CD4-positive, alpha-beta memory T cell (primary cell): ENCODE measurements around the gene ALAS1. TPM values are rescaled to one million over a fixed set of nuclear protein-coding genes. Genes with fewer than 3 reads are reported as not detected.
A peak's percentile ranks its signal among the peaks of the same experiment; 100 is the strongest.

Experiments used
- CTCF ChIA-PET: fragments of 350-600 bp; sonication (Branson Sonifier 250); formaldehyde crosslinking; loops from one replicate; lab custom pipeline; 2021; ENCODE audit warnings: inconsistent platforms; ENCODE audit not compliant: partially characterized antibody; lab: Charles Lee
- POLR2A ChIA-PET: fragments of 350-600 bp; sonication (Branson Sonifier 250); formaldehyde crosslinking; loops from one replicate; lab custom pipeline; 2021; ENCODE audit not compliant: partially characterized antibody; lab: Charles Lee
- DNase-seq, 5 donors: peaks; one replicate each; pipeline versions ENCODE4 v3.0.0 to v3.0.0-alpha.2; 2020 to 2022; ENCODE audit warnings: mixed read lengths in 1 of 5
- H3K27ac ChIP-seq: one replicate; pipeline ENCODE4 v1.7.0; 2013; ENCODE audit warnings: low read depth, low read length
- H3K27me3 ChIP-seq: 2 replicates; pipeline ENCODE4 v1.7.0; 2013; ENCODE audit warnings: mild to moderate bottlenecking, low read length, moderate library complexity; ENCODE audit not compliant: insufficient read depth
- H3K36me3 ChIP-seq: 2 replicates; pipeline ENCODE4 v1.7.0; 2013; ENCODE audit warnings: mild to moderate bottlenecking, low read length, moderate library complexity; ENCODE audit not compliant: insufficient read depth
- H3K4me1 ChIP-seq: 2 replicates; pipeline ENCODE4 v1.7.0; 2013; ENCODE audit warnings: mild to moderate bottlenecking, low read length, moderate library complexity; ENCODE audit not compliant: insufficient read depth
- H3K4me3 ChIP-seq, 2 donors: one replicate each; pipeline ENCODE4 v1.7.0; 2013; ENCODE audit warnings: low read length in 2 of 2, mild to moderate bottlenecking in 1 of 2
- H3K9me3 ChIP-seq, 2 donors: one replicate each; pipeline ENCODE4 v1.7.0; 2013; ENCODE audit warnings: low read length in 2 of 2, control low read depth in 1 of 2; ENCODE audit not compliant: control insufficient read depth in 1 of 2
- H3K27ac Mint-ChIP-seq, 7 donors: one replicate each; pipeline ENCODE4 v1.8.0; 2020 to 2021; ENCODE audit warnings: mixed read lengths in 7 of 7, mild to moderate bottlenecking in 6 of 7, inconsistent platforms in 3 of 7, moderate library complexity in 3 of 7
- H3K27me3 Mint-ChIP-seq, 2 donors: one replicate each; pipeline ENCODE4 v1.8.0; 2020 to 2021; ENCODE audit warnings: mixed read lengths in 2 of 2
- H3K36me3 Mint-ChIP-seq, 2 donors: one replicate each; pipeline ENCODE4 v1.8.0; 2020 to 2021; ENCODE audit warnings: mixed read lengths in 2 of 2, inconsistent platforms in 1 of 2, mild to moderate bottlenecking in 1 of 2
- H3K4me1 Mint-ChIP-seq, 4 donors: one replicate each; pipeline ENCODE4 v1.8.0; 2020 to 2021; ENCODE audit warnings: mixed read lengths in 4 of 4, mild to moderate bottlenecking in 1 of 4
- H3K4me3 Mint-ChIP-seq, 8 donors: one replicate each; pipeline ENCODE4 v1.8.0; 2020 to 2021; ENCODE audit warnings: mixed read lengths in 8 of 8, mild to moderate bottlenecking in 7 of 8, moderate library complexity in 6 of 8, inconsistent platforms in 3 of 8
- H3K9me3 Mint-ChIP-seq, 8 donors: one replicate each; pipeline ENCODE4 v1.8.0; 2020 to 2021; ENCODE audit warnings: mixed read lengths in 8 of 8, mild to moderate bottlenecking in 5 of 8, inconsistent platforms in 3 of 8, moderate library complexity in 1 of 8
- intact Hi-C: fragments of 100-400 bp; cut with micrococcal nuclease; formaldehyde crosslinking; loops from one replicate; pipeline ENCODE4 v1.15.1; 2023
- polyA plus RNA-seq, 2 donors: library from polyadenylated mRNA; unstranded; fragments of 300-500 nt; fragmentation: Illumina TruSeq; gene quantifications; one replicate each; pipeline ENCODE4 v1.2.3, GENCODE V29; 2021
- total RNA-seq, 2 experiments: library from RNA; stranded (reverse); gene quantifications; one replicate each; pipeline ENCODE4 v1.2.3, GENCODE V29; 2021

The ALAS1 gene
- total and polyA plus RNA-seq, 4 experiments from 2014 or later = 30.0 to 35.4 (median 32.5) TPM

DNA sequence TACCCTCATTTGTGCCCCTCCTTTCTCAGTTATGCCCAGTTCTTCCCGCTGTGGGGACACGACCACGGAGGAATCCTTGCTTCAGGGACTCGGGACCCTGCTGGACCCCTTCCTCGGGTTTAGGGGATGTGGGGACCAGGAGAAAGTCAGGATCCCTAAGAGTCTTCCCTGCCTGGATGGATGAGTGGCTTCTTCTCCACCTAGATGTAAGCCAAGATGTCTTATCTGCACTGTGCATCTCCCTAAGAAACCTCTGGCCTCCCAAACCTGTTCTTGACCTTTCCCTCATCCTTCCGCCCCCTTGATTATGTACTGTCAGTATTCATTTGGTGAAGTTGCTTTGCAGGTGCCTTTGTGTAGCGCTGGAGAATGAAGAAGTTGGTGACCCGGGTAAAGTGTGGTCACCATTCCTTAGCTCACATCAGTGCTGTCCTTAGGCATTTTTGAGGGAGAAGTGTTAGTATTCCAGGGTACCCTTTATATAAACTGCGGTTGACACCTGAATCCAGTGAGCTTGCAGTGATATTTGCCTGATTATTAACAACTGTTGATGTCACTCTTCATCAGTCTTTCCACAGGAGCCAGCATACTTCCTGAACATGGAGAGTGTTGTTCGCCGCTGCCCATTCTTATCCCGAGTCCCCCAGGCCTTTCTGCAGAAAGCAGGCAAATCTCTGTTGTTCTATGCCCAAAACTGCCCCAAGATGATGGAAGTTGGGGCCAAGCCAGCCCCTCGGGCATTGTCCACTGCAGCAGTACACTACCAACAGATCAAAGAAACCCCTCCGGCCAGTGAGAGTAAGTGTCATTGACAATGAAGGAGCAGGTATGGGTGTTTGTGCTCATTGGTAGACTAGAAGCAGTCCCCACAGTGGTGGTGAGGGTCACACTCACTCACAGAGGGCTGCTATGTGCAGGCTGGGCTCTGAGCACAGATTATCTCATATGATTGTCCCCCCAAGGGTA is 966 bp downstream of the ALAS1 start:
- Mint-ChIP-seq H3K9me3 (no peaks in the 10 kb centered on the region), H3K36me3 (peaks cover 26 to 43% of the 10 kb centered on the region in 2 donors), H3K27ac (peak overlapping the region; percentile 91 to 99 (median 96)), H3K27me3 (no peaks in the 10 kb centered on the region), H3K4me3 (peak overlapping the region; percentile 93 to 99 (median 96)), H3K4me1 (peaks cover 27 to 60% (median 49%) of the 10 kb centered on the region in 4 donors)
- no peak for DNase-seq
- no peaks in the 10 kb centered on the region for H3K9me3 ChIP-seq
- H3K27ac ChIP-seq = peak overlapping the region; percentile 92
- POLR2A ChIA-PET = interaction anchor here (1.4 to 1.9 kb wide), 3 partner anchors 10 to 22 kb away, joined by 3 to 14 read pairs (median 4); no protein-coding TSS in a partner anchor
- peaks cover 21% of the 10 kb centered on the region for H3K36me3 ChIP-seq
- H3K4me1 ChIP-seq = peaks cover 52% of the 10 kb centered on the region
- peak overlapping the region; percentile 82 to 90 for H3K4me3 ChIP-seq
- CTCF ChIA-PET = interaction anchor here (0.7 kb wide), 1 partner anchor 22 kb away, joined by 3 read pairs; no protein-coding TSS in a partner anchor
- H3K27me3 ChIP-seq = no peaks in the 10 kb centered on the region
- intact Hi-C loops = loop anchor here (1.0 to 2.0 kb wide), 2 partner anchors 18 to 45 kb away; partner anchors contain the start of gene POC1A

DNA sequence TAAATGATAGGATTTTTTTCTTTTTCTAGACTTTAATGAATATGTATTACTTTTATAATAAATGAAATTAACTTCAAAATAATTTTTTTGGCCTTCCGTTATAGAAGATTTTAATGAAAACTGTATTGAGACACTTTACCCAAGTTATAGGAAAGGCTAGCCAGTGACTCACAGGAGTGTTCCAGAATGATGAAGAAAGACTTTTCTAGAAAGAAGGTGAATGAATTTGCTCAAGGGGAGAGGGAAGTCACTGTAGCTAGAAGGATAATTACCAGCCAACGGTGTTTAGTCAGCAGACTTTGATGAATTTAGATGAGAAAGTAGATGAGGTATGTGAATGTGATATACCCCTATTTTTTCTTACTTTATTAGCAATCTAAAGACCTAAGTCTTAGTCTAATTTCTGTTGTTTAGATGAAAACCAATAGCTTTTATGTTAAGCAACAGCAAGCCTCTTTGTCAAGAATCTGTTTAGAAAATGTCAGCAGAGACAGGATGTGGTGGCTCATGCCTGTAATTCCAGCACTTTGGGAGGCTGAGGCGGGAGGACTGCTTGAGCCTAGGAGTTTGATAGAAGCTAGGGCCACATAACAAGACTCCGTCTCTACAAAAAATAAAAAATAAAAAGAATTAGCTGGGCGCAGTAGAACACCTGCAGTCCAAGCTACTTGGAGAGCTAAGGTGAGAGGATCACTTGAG is 3.2 kb downstream of the ALAS1 start:
- POLR2A ChIA-PET = interaction anchor here (0.8 to 1.0 kb wide), 3 partner anchors 18 to 205 kb away, joined by 3 read pairs; partner anchors contain the start of genes RPL29 and TWF2
- H3K4me3 Mint-ChIP-seq = peak overlapping the region in 3 of 8 donors; percentile 5 to 39 (median 5)
- H3K4me3 ChIP-seq = no peak overlapping the region
- H3K27me3 Mint-ChIP-seq = no peaks in the 10 kb centered on the region
- CTCF ChIA-PET = interaction anchor here (1.0 to 2.2 kb wide), 4 partner anchors 9 to 30 kb away, joined by 3 to 12 read pairs (median 3); no protein-coding TSS in a partner anchor
- H3K9me3 ChIP-seq = no peaks in the 10 kb centered on the region
- H3K4me1 ChIP-seq = peaks cover 52% of the 10 kb centered on the region
- peaks cover 46 to 65% of the 10 kb centered on the region in 2 donors for H3K36me3 Mint-ChIP-seq
- peaks cover 31 to 68% (median 53%) of the 10 kb centered on the region in 4 donors for H3K4me1 Mint-ChIP-seq
- no peak overlapping the region for H3K27ac ChIP-seq
- no peak for DNase-seq
- H3K36me3 ChIP-seq = peaks cover 43% of the 10 kb centered on the region
- H3K9me3 Mint-ChIP-seq = no peaks in the 10 kb centered on the region
- peak overlapping the region in 5 of 7 donors; percentile 29 to 69 (median 47) for H3K27ac Mint-ChIP-seq
- no peaks in the 10 kb centered on the region for H3K27me3 ChIP-seq
- intact Hi-C loops = no loop called here

GRCh38 chr3:52202384-52203077 is 4.6 kb downstream of the ALAS1 start:
- Histone ChIP-seq H3K4me3 (no peak overlapping the region), H3K4me1 (peaks cover 44% of the 10 kb centered on the region), H3K27me3 (no peaks in the 10 kb centered on the region), H3K36me3 (peaks cover 52% of the 10 kb centered on the region), H3K9me3 (no peaks in the 10 kb centered on the region), H3K27ac (no peak overlapping the region)
- H3K4me3 Mint-ChIP-seq = peak overlapping the region in 1 of 8 donors; percentile 38
- peaks cover 29 to 58% (median 44%) of the 10 kb centered on the region in 4 donors for H3K4me1 Mint-ChIP-seq
- no peaks in the 10 kb centered on the region for H3K9me3 Mint-ChIP-seq
- intact Hi-C loops = no loop called here
- DNase-seq = no peak
- H3K36me3 Mint-ChIP-seq = peaks cover 56 to 76% of the 10 kb centered on the region in 2 donors
- POLR2A ChIA-PET = no interaction called here
- peak overlapping the region in 6 of 7 donors; percentile 53 to 68 (median 63) for H3K27ac Mint-ChIP-seq
- no peaks in the 10 kb centered on the region for H3K27me3 Mint-ChIP-seq
- CTCF ChIA-PET = interaction anchor here (0.9 to 1.2 kb wide), 2 partner anchors 18 to 166 kb away, joined by 3 to 5 read pairs; no protein-coding TSS in a partner anchor

- Mint-ChIP-seq H3K36me3 (peaks cover 67 to 83% of the 10 kb centered on the region in 2 donors), H3K27me3 (no peaks in the 10 kb centered on the region), H3K9me3 (no peaks in the 10 kb centered on the region), H3K4me1 (peaks cover 25 to 58% (median 37%) of the 10 kb centered on the region in 4 donors), H3K27ac (peak overlapping the region in 4 of 7 donors; percentile 31 to 52 (median 46)), H3K4me3 (no peak overlapping the region)
- Histone ChIP-seq H3K27me3 (no peaks in the 10 kb centered on the region), H3K9me3 (no peaks in the 10 kb centered on the region), H3K36me3 (peaks cover 64% of the 10 kb centered on the region), H3K27ac (no peak overlapping the region), H3K4me1 (peaks cover 36% of the 10 kb centered on the region), H3K4me3 (no peak overlapping the region)
- ChIA-PET CTCF (interaction anchor here (3.0 kb wide), 1 partner anchor 17 kb away, joined by 21 read pairs; no protein-coding TSS in a partner anchor), POLR2A (interaction anchor here (1.2 to 1.7 kb wide), 2 partner anchors 13 to 17 kb away, joined by 4 read pairs; no protein-coding TSS in a partner anchor)
- intact Hi-C loops = no loop called here
- DNase-seq = no peak
Measured at GRCh38 chr3:52203701-52204100, 5.7 kb downstream of the ALAS1 start.

DNA sequence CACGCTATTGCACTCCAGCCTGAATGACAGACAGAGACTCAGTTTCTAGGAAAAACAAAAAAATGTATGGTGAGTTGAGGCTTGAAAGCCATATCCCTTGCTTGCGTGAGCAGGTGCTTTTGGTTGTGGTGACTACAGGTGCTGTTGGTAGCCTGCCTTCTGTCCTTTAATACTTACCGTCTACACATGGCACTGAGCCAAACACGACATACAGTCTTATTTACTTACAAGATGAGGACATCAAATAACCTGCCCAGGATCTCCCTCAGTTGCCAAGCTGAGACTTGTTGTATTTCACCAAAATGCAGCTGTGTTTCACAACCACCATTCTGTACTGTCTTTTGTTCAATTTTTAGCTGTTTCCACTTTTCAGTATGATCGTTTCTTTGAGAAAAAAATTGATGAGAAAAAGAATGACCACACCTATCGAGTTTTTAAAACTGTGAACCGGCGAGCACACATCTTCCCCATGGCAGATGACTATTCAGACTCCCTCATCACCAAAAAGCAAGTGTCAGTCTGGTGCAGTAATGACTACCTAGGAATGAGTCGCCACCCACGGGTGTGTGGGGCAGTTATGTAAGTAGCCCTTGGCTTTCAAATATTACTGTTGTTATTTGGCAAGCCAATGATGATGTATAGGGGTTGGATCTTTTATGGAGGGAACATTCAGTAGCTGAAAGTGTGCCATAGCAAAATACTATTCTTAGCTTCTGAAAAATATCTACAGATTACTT is 6.5 kb downstream of the ALAS1 start:
- Histone ChIP-seq H3K27me3 (no peaks in the 10 kb centered on the region), H3K36me3 (peaks cover 63% of the 10 kb centered on the region), H3K9me3 (no peaks in the 10 kb centered on the region), H3K4me1 (peaks cover 28% of the 10 kb centered on the region), H3K4me3 (no peak overlapping the region), H3K27ac (no peak overlapping the region)
- intact Hi-C loops = no loop called here
- Mint-ChIP-seq H3K27me3 (no peaks in the 10 kb centered on the region), H3K9me3 (no peaks in the 10 kb centered on the region), H3K36me3 (peaks cover 70 to 84% of the 10 kb centered on the region in 2 donors), H3K27ac (peak overlapping the region in 3 of 7 donors; percentile 42 to 50 (median 46)), H3K4me3 (no peak overlapping the region), H3K4me1 (peaks cover 17 to 49% (median 29%) of the 10 kb centered on the region in 4 donors)
- ChIA-PET POLR2A (interaction anchor here (0.6 to 1.7 kb wide), 3 partner anchors 13 to 16 kb away, joined by 3 to 4 read pairs (median 4); no protein-coding TSS in a partner anchor), CTCF (interaction anchor here (1.8 to 3.0 kb wide), 2 partner anchors 13 to 16 kb away, joined by 8 to 21 read pairs; no protein-coding TSS in a partner anchor)
- no peak for DNase-seq
